ENCODE results near the gene TRAPPC10. TPM values are rescaled to one million over a fixed set of nuclear protein-coding genes. Genes with fewer than 3 reads are reported as not detected.

The TRAPPC10 gene
- total RNA-seq, 2 donors from 2014 or later = 46.6 to 50.2 TPM

- no peak overlapping the region for H3K9ac ChIP-seq (ENCODE audit: low read depth in 2 of 2, low read length in 2 of 2)
- H3K4me3 ChIP-seq = no peak overlapping the region
- no peak for TF ChIP-seq CTCF (IDR thresholded peaks at IDR 0.05)
- no peaks in the 10 kb centered on the region for H3K36me3 ChIP-seq
- H3K4me1 ChIP-seq = peaks cover 11% of the 10 kb centered on the region
- no peaks in the 10 kb centered on the region for H3K9me3 ChIP-seq
- no peaks in the 10 kb centered on the region for H3K27me3 ChIP-seq
- H3K27ac ChIP-seq = no peak overlapping the region
- intact Hi-C loops (cut with DNase I) = no loop called here
- peak; percentile 12 for DNase-seq
Observed at GRCh38 chr21:44085491-44086321, 73.6 kb downstream of the TRAPPC10 start.

DNA sequence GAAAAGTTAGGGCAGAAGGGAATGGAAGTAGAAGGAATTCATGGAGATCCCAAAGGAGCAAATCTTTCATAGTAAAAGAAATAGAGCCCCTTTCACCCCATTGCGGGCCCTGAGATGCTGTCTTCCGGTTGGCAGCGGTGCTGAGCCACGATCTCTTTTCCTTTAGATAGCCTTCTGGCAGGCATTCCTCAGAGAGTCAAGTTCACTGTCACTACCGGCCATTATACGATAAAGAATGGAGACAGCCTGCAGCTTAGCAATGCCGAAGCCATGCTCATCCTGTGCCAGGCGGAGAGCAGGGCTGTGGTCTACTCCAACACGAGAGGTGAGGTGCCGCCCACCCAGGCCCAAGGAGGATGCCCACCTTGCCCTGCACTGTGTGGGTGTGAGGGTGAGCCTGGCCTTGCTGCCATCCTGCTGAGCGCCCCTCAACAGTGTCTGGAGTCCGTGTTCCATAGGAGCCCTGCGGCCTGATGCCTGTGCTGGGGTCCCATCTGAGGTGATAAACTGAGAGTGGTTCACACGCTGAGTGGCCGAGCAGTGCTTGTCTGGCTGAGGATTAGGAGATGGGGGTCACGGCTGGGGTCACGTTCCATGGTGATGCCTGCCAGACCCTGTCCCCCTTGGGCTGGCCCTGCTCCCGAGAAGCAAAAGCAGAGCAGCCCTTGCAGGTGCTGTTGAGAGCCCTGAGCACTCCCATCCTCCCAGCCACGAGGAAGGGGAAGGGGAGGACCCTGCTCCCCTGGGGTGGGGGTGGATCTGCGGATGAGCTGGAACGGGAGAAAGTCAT, 74.7 kb downstream of the TRAPPC10 start:
- Histone ChIP-seq H3K27ac (no peak overlapping the region), H3K9me3 (no peaks in the 10 kb centered on the region), H3K4me1 (peaks cover 11% of the 10 kb centered on the region), H3K27me3 (no peaks in the 10 kb centered on the region), H3K36me3 (no peaks in the 10 kb centered on the region), H3K4me3 (no peak overlapping the region), H3K9ac (ENCODE audit: low read depth in 2 of 2, low read length in 2 of 2) (peak overlapping the region in 1 of 2 donors; percentile 97)
- intact Hi-C loops (cut with DNase I) = no loop called here
- DNase-seq = peak; percentile 18
- TF ChIP-seq CTCF (IDR thresholded peaks at IDR 0.05) = no peak

GRCh38 chr21:44087426-44088400, 75.6 kb downstream of the TRAPPC10 start:
- no peak for TF ChIP-seq CTCF (IDR thresholded peaks at IDR 0.05)
- Histone ChIP-seq H3K27ac (peak overlapping the region; percentile 90), H3K9me3 (no peaks in the 10 kb centered on the region), H3K36me3 (no peaks in the 10 kb centered on the region), H3K4me3 (no peak overlapping the region), H3K4me1 (peaks cover 15% of the 10 kb centered on the region), H3K27me3 (no peaks in the 10 kb centered on the region), H3K9ac (ENCODE audit: low read depth in 2 of 2, low read length in 2 of 2) (peak overlapping the region in 1 of 2 donors; percentile 97)
- peak; percentile 29 for DNase-seq
- intact Hi-C loops (cut with DNase I) = no loop called here

GRCh38 chr21:44088401-44088780, 76.3 kb downstream of the TRAPPC10 start:
- Histone ChIP-seq H3K27ac (peak overlapping the region; percentile 90), H3K36me3 (no peaks in the 10 kb centered on the region), H3K9me3 (no peaks in the 10 kb centered on the region), H3K9ac (ENCODE audit: low read depth in 2 of 2, low read length in 2 of 2) (peak overlapping the region in 1 of 2 donors; percentile 97), H3K27me3 (no peaks in the 10 kb centered on the region), H3K4me3 (no peak overlapping the region), H3K4me1 (peaks cover 17% of the 10 kb centered on the region)
- no peak for TF ChIP-seq CTCF (IDR thresholded peaks at IDR 0.05)
- DNase-seq = peak; percentile 84
- intact Hi-C loops (cut with DNase I) = no loop called here
